ENCODE results near the gene PHEX. TPM values are rescaled to one million over a fixed set of nuclear protein-coding genes. Genes with fewer than 3 reads are reported as not detected.

PHEX gene
- total RNA-seq, 2 donors from 2014 or later, result 0.56 TPM; not detected in 1

- TF ChIP-seq CTCF (IDR thresholded peaks at IDR 0.05), result no peak
- intact Hi-C loops (cut with DNase I), result no loop called here
These were observed 73.8 kb downstream of the PHEX start for GRCh38 chrX:22105971-22106370.

DNA sequence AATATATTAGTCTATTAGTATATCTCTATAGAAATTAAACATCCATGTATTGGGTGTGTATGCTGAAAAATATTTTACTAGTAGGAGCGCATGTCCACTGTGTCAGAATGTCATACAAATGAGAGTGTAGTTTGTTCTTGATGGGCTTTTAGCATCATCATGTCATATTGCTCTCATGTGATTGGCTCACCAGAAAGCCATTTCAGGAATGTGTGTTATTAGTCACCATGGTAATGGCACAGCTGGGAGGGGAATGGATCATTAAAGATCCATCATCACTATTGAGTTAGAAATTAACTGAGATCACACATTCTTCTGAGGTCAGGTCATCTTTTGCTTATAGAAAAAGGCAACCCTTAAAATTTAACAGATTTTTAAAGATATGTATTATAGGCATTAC, 77.3 kb downstream of the PHEX start:
- no peaks in the 10 kb centered on the region for H3K36me3 ChIP-seq
- H3K9ac ChIP-seq (ENCODE audit: low read depth in 2 of 2, low read length in 2 of 2), result no peak overlapping the region
- H3K27ac ChIP-seq, result no peak overlapping the region
- intact Hi-C loops (cut with DNase I), result no loop called here
- H3K27me3 ChIP-seq, result no peaks in the 10 kb centered on the region
- TF ChIP-seq CTCF (IDR thresholded peaks at IDR 0.05), result no peak
- H3K4me1 ChIP-seq, result no peaks in the 10 kb centered on the region
- H3K9me3 ChIP-seq, result no peaks in the 10 kb centered on the region
- no peak overlapping the region for H3K4me3 ChIP-seq
- DNase-seq, result no peak

More at GRCh38 chrX:22105971-22106370, 73.8 kb downstream of the PHEX start:
- Histone ChIP-seq H3K27me3 (no peaks in the 10 kb centered on the region), H3K4me3 (no peak overlapping the region), H3K36me3 (no peaks in the 10 kb centered on the region), H3K9ac (ENCODE audit: low read depth in 2 of 2, low read length in 2 of 2) (no peak overlapping the region), H3K27ac (no peak overlapping the region), H3K9me3 (no peaks in the 10 kb centered on the region), H3K4me1 (no peaks in the 10 kb centered on the region)
- DNase-seq, result no peak

GRCh38 chrX:22110729-22111494, 78.8 kb downstream of the PHEX start:
- H3K36me3 ChIP-seq, result no peaks in the 10 kb centered on the region

DNA sequence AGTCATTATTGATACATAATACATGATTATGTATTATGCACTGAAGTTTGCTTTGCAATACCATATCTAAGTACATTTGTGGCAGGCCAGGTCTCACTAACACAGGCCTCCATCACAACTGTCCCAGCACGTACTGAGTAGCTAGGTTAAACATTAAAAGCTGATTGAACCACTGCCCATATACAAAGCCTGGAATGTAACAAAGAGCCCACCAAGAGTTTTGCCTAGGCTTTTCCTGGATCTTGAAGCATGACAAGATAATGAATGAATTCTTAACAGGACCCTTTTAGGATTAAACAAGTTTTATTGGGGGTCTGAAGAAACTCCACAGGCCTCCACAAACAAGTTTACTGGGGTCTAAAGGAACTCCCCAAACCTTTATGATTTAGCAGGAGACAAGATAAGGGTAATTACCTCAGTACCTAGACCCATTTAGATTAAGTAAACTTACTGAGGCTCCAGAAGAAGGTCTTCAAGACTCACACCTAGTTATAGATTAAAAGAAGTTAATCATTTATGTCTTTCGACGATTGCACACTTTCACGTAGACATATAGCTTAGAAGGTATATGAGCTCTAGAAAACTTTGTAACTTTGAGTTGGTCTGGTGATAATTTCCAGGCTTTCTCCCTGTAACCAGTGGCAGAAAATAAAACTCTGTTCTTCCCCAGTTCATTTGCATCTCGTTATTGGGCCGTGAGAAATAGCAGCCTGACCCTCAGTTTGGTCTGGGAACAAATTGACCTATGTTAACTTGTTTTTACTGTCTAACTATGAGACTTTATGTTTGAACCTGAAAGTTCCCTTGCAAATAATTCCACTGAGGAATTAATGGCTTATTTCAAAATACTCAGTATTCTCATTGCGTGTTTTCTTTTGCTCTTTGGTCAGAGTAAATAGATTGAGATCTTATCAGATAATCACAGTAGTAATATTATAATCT, 84.8 kb downstream of the PHEX start:
- intact Hi-C loops (cut with DNase I), result no loop called here
- no peak overlapping the region for H3K27ac ChIP-seq
- H3K27me3 ChIP-seq, result no peaks in the 10 kb centered on the region
- no peak overlapping the region for H3K4me3 ChIP-seq
- H3K9me3 ChIP-seq, result no peaks in the 10 kb centered on the region
- H3K9ac ChIP-seq (ENCODE audit: low read depth in 2 of 2, low read length in 2 of 2), result no peak overlapping the region
- no peaks in the 10 kb centered on the region for H3K4me1 ChIP-seq
- TF ChIP-seq CTCF (IDR thresholded peaks at IDR 0.05), result no peak
- H3K36me3 ChIP-seq, result no peaks in the 10 kb centered on the region
- no peak for DNase-seq

More at GRCh38 chrX:22110729-22111494, 78.8 kb downstream of the PHEX start:
- Histone ChIP-seq H3K4me1 (no peaks in the 10 kb centered on the region), H3K27me3 (no peaks in the 10 kb centered on the region), H3K9me3 (no peaks in the 10 kb centered on the region), H3K27ac (no peak overlapping the region), H3K9ac (ENCODE audit: low read depth in 2 of 2, low read length in 2 of 2) (no peak overlapping the region), H3K4me3 (no peak overlapping the region)
- no peak for TF ChIP-seq CTCF (IDR thresholded peaks at IDR 0.05)
- intact Hi-C loops (cut with DNase I), result no loop called here
- no peak for DNase-seq

DNA sequence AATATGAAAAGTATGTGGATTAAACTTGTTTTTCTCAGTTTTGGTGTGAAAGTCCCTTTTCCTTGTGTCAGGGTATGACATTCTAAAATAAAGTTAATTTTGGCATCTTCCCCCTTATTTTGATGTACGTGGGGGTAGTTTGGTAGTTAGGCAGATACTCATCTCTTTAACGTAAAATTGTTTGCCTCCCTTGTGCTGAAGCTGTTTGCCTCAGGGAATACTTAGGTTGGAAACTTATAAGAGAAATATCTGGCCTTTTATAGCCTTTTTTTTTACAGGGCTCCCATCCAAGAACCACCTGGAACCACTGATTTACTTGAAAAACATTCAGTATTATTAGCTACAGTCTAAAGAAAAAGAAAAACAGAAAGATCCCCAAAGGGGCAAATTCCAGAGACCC, 85.5 kb downstream of the PHEX start:
- no peak for DNase-seq
- Histone ChIP-seq H3K9me3 (no peaks in the 10 kb centered on the region), H3K4me3 (no peak overlapping the region), H3K27ac (no peak overlapping the region), H3K27me3 (no peaks in the 10 kb centered on the region), H3K4me1 (no peaks in the 10 kb centered on the region), H3K9ac (ENCODE audit: low read depth in 2 of 2, low read length in 2 of 2) (no peak overlapping the region), H3K36me3 (no peaks in the 10 kb centered on the region)
- TF ChIP-seq CTCF (IDR thresholded peaks at IDR 0.05), result no peak
- intact Hi-C loops (cut with DNase I), result no loop called here
